ENCODE data around the gene KIF15.

DNA sequence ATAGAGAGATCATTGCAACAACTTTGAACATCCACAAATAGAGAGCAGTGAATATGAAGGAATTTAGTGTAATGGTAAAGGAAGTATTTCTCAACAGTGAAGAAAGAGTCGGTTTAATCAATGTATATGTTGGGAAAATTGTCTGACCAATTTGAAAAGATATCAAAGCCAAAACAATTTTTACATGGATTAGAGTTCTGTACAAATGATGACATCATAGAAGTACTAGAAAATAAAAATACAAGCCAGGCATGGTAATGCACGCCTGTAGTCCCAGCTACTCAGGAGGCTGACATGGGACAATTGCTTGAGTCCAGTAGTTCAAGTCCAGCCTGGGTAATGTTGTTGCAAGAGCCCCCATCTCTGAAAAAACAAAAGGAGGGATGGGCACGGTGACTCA is 74.1 kb downstream of the KIF15 start:
- TF ChIP-seq NR3C1 (IDR thresholded peaks at IDR 0.05) (no peak), CHD2 (IDR thresholded peaks at IDR 0.05; ENCODE audit: low read length, partially characterized antibody) (no peak), POLR2A (IDR thresholded peaks at IDR 0.05; ENCODE audit: low read length) (no peak), CTCF (IDR thresholded peaks at IDR 0.05) (no peak), KDM1A (IDR thresholded peaks at IDR 0.05; ENCODE audit: low read depth) (no peak), E2F6 (IDR thresholded peaks at IDR 0.05; ENCODE audit: borderline replicate concordance, low read depth) (no peak)
- TF ChIP-seq, protein P1, sequence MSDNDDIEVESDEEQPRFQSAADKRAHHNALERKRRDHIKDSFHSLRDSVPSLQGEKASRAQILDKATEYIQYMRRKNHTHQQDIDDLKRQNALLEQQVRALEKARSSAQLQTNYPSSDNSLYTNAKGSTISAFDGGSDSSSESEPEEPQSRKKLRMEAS (IDR thresholded peaks at IDR 0.05): no peak
- TF ChIP-seq, protein P2, sequence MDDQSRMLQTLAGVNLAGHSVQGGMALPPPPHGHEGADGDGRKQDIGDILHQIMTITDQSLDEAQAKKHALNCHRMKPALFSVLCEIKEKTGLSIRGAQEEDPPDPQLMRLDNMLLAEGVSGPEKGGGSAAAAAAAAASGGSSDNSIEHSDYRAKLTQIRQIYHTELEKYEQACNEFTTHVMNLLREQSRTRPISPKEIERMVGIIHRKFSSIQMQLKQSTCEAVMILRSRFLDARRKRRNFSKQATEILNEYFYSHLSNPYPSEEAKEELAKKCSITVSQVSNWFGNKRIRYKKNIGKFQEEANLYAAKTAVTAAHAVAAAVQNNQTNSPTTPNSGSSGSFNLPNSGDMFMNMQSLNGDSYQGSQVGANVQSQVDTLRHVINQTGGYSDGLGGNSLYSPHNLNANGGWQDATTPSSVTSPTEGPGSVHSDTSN (IDR thresholded peaks at IDR 0.05): no peak

Data from A549 (cell line).